CD4-positive, alpha-beta T cell treated with Interleukin-2 at 100 ng/mL for 4 hours (primary cell): ENCODE measurements around the gene KRT85.
"Not testable (repeated sequence)": the region's sequence is repeated elsewhere in the genome, so short reads cannot be mapped to it uniquely, and the experiment has no call there.

ENCODE experiments used
- DNase-seq: peaks from one replicate; pipeline ENCODE4 v3.0.0-alpha.2; 2020; ENCODE audit warnings: low spot score

KRT85 gene

DNA sequence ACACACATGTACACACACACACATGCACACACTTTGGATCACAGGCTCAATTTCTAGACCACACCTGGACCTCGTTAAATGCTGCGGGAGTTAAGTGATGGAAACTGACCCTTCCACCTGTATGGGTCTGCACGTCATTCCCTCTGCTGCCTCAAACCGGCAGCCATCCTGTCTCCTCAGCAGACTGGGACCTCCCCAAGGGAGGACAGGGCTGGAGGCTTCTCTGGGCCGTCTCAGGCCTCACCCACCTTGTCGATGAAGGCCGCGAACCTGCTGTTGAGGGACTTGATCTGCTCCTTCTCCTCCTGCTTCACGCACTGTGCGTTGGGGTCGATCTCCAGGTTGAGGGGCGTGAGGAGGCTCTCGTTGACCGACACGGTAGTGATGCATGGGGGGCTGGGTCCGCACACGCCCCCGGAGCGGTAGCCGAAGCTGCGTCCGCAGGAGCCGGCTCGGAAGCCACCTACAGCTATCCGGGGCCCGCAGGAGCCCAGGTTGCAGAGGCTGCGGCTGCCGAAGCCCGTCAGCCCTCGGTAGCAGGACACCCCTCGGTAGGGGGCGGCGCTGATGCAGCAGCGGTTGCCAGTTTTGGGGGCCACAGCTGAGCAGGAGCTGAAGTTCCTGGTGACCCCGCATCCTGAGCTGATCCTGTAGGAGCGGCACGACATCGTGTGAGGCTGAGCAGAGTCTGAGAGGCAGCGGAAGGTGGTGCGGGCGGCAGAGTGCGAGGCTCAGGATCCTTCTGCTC lies at the start of gene KRT85:
TSS of gene KRT85 (minus strand) at position 744 of the 748 bp plus-strand sequence. CDS start at position 668, 76 bp downstream.
- DNase-seq = no peak

DNA sequence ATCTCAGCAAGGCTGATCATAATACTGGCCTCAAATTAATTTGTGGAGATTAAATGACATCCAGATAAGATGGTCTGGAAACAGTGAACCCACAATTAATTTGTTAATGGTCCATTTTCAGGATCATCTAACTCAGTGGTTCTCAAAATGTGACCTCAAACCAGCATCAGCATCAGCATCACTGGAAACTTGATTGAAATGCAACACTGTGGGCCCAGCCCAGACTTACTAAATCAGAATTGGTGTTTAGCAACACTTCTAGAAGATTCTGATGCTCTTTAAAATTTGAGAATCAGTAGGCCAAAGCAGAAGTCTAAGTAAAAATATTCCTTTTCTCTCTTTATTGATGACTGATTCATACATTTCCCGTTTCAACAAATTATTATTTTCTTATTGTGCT lies 49.5 kb upstream of the KRT85 start:
- no peak for DNase-seq

DNA sequence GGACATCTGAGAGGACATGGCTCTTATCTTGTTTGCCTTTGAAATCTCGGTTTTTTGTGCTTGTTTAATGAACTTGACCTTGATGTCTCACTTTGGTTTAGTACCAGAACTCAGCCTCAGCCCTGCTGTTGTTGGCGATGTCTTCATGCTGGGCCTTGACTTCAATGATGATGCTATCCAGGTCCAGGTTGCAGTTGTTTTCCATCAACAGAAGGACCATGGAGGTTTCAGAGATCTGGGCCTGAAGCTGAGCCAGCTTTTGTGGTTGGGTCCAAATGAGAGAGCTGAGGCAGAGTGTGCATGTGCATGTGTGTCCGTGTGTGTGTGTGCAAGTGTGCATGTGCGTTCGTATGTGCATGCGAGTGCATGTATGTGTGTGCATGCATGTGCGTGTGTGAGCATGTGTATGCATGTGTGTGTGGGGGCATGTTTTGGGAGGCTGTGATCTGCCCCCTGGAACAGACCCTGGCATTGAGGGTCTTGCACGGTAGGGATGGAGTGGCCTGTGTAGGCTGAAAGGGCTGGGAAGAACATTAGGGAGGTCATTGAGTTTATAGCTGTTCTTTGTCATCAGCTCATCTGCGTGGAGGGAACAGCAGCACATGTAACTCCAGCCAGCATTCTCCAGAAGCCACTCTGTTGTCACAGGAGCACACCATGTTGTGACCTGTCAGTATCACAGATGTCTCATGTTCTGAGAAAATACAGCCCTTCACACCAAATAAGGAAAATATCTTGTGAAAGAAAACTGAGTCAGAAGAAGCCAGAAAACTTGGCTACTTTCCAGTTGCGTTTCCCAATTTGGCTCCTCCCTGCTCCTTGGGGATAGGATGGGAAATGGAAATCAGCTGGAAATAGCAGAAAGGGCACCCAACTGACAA lies 48.8 kb upstream of the KRT85 start:
- no peak for DNase-seq

DNA sequence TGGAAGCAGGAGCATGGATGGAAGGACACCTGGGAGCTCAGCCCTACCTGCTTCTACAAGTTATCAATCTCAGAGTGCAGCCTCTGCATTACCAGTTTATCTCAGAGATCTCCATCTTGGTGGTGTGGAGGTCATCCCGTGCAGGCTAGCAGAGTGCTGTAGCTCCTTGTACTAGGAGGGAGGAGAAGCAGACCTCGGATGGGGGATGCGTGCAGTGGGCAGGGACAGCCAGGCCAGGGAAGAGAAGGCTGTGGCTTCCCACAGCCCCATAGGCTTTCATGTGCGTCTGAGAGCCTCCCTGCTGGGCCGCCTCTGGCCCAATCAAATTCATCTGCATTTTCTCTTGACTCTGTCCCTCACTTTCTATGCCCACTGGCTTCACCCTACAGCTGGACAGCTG lies 47.7 kb upstream of the KRT85 start:
- no peak for DNase-seq

DNA sequence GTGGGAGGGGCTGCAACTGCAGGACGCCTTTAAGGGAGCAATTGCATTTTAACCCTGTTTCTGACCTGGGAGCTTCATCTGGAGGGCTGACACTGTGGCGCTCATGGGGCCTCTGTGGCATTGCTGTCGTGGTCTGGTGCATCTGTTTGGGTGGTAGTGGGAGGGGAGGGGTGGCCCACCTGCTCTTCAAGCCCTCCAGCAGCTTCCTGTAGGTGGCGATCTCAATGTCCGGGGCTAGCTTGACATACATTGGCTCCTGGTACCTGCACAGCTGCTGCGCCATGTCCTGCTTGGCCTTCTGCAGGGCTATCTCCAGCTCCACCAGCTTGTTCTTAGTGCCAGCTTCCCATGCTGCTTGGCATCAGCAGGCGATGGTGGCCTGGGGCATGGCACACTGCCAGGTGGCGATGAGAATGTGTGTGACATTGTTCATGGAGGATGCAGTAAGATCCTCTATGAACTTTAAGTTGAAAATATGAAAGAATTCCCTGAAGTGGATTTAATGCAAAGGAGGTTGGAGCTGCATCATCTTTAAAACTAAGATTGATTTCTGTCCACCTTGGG lies 46.6 kb upstream of the KRT85 start:
- no peak for DNase-seq

DNA sequence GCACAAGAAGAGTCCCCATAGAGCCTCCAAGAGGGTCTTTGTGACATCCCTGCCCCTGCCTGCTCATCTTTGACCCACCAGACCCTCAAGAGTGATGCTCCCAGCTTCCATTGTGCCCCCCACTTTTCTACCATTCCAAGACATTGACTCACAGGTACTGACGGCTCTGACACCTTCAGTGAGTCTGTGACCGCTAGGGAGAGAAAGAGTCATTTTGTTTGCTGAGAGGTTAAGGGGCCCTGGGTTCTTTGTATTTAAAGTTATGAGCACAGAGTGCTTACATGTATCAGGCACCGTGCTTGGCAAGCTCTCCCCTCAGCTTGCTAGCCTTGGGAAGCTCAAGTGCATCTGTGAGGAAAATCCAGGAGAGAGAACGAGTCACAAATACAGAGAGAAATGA lies 45.9 kb upstream of the KRT85 start:
- DNase-seq = no peak

DNA sequence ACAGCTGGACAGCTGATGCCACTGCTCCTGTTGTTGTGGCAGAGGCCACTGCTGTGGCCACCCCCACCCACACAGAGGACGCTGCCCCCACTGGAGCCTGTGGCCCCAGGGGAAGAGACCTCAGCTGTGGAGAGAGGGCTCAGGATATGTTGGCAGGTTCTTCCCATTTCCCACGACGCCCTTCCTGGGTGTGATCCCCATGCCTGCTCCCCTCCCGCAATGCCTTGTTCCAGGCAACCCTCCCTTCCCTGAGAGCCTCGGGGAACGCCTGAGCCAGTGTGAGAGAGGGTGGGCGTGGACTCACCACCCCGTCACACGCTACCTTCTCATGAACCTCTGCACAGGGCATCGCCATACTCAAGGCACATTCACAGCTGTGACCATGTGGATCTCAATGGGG lies 44.5 kb upstream of the KRT85 start:
- no peak for DNase-seq

DNA sequence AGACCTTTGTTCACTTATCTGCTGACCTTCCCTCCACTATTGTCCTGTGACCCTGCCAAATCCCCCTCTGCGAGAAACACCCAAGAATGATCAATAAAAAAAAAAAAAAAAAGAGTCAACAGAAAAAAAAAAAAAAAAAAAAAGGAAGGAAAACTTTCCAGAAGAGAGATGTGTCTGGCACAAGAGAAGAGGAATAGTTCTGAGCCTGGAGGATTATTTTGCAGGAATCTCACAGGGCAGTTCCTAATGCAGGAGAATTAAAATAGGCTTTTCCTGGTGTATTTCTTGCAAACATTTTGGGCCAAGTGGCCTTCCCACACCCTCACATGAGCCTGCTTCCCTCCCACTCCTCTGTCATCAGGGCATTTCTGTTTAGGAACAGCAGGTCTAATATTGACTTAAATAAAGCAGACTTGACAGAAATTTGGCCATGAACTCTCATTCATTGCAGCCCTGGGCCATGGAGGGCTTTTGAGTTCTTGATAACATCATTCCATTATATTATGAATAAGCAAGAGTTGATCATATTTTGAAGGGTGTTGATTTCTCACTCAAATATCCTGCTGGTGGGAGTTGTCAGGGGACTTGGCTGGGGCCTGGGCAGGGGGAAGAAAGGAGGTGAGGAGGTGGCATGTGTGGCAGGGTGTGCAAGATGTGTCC lies 43.4 kb upstream of the KRT85 start:
- not testable (repeated sequence) for DNase-seq

DNA sequence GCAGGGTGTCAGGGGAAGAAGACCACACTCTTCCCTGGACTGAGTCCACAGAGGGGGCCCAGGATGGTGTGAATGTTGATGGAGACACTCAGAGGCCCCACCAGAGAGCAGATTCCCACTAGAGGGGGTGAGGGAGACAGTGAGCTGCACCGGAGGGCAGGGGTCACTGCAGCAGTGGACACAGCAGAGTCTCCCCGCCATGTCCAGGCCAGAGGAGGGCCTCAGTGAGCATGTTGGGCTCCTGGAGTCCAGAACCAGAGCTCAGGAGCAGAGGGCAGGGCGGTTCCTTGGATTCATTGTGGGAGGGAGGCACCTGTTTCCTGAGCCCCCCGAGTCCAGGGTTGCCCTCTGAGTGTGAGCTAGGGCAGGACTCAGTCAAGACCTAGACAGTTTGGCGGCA lies 40.6 kb upstream of the KRT85 start:
- no peak for DNase-seq

DNA sequence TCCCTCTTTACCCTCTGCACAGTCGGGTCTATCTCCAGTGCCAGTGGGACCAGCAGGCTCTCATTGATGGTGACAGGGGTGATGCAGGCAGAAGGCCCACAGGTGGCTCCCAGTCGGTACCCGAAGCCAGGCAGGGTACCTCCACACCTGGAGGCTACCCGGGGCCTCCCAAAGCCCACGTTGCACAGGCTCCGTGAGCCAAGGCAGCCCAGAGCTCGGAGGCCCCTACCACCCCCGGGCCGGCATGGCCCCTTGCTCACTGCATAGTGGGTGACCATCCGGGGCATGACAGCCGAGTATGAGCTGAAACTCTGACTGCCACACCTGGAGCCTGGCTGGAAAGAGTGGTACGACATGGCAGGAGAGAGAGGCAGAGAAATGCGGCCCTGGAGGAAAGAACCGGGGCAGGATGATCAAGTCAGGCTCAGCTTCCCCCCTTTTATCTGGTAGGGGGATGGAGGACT lies 38.7 kb upstream of the KRT85 start, which contains the start of gene KRT82:
TSS of gene KRT82 (minus strand) at position 414 of the 464 bp plus-strand sequence. CDS start at position 356, 58 bp downstream.
- DNase-seq = no peak

DNA sequence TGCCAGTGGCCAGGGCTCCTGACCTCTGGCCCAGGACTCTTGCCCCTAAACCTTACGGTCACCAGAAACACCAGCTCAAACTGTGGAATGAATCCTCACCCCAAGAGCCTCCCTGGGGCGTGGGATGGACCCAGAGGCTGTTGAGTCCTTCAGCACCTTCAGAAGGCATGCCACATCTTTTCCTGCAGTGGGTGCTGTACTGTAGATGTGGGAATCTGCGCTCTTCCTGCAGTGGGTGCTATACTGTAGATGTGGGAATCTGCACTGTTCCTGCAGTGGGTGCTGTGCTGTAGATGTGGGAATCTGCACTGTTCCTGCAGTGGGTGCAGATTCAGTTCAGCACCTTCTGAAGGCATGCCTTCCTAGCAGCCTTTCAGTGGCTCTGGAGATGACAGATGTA lies 37.7 kb upstream of the KRT85 start:
- no peak for DNase-seq

DNA sequence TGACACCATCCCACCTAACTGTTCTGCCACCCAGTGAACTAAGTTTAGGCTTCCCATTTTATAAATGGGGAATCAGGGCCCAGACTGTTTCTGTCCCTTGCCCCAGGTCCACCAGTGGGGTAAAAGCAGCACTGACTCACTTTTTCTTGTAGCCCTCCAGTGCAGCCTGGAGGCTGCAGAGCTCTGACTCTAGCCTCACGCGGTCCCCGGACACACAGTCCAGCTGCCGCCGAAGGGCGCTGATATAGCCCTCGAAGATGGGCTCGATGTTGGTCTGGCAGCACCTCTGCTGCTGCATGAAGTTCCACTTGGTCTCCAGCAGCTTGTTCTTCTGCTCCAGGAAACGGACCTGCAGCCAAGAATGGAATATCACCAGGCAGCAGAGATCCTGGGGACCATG lies 36.3 kb upstream of the KRT85 start:
- DNase-seq = no peak

DNA sequence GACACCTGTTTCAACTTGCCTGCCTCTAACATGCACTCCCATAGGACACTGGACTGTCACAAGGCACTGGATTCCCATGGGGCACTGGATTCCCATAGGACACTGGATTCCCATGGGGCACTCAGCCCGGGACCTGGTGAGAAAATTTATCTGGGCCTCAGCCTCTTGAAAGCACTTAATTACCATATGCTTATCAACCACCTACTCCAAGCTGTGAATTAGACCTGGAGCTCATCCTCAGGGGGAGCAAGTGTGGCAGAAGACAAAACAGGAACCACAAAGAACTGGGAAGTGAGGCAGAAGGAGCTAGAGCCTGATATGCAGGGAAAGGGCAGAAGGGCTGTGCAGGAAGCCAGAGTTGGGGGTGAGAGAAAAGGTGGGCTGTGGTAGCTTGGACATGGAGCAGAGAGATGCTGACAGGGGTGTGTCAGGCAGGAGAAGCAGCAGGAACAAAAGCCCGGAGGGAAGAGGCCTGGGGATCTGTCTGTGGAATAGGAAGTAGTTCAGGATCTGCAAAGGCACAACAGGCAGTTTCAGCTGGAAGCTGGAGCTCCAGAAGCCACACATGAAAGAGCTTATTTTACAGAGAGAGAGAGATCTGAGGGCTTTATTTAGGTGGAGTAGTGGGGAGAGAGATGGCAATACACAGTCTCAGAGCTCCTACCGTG lies 35.7 kb upstream of the KRT85 start:
- DNase-seq = no peak

DNA sequence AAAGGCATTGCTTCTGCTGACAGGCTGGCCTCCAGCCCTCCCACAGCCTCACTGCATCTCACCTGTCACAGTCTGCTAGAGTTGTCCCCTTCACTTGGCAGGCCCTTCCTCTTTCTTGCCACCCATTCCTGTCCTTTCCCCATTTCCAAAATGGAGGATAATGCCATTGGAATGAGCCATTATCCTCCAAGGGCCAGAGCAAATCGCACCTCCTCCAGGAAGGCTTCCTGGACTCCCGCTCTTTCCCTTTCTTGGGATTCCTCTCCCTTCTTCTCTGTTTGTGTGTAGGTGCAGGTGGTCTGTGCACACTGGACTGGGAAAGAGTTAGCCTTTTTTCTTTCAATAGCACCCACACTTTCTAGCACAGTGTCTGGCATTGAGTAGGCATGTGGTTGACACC lies 35.1 kb upstream of the KRT85 start:
- no peak for DNase-seq

DNA sequence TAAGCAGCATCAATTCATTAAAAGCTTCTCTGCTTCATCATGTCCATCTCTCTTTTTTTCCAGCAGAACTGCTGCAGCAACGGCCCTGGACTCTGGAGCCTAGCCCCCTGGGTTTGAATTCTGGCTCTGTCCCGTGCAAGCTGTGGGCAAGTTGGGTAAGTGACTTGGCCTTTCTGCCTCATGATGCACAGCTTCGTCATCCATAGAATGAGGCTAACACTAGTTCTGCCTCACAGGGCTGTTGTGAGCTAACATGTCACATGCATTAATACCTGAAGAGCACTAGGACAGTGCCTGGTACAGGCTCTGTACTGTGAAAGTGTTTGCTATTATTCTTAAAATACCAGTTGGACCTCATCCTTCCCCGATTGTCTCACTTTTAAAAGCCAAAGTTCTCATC lies 34.6 kb upstream of the KRT85 start:
- no peak for DNase-seq

DNA sequence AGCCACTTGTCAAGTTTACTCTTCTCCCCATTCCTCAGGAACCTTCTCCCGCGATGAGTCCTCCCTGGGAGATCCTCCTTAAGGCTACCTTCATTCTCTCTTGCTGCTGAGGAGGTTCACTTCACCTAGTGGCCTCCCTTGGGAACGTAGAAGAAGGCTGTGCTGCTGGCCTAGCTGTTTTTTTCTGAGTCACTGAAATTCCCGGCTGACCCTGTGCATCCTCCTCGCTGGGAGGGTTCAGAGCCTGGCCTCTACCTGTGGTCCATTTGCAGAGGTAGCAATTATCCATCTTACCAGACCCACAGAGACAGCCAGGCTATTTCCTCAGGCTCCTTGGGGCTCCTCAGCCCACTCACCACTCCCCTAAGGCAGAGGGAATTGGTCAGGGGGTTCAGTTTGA lies 34.2 kb upstream of the KRT85 start:
- DNase-seq = no peak

DNA sequence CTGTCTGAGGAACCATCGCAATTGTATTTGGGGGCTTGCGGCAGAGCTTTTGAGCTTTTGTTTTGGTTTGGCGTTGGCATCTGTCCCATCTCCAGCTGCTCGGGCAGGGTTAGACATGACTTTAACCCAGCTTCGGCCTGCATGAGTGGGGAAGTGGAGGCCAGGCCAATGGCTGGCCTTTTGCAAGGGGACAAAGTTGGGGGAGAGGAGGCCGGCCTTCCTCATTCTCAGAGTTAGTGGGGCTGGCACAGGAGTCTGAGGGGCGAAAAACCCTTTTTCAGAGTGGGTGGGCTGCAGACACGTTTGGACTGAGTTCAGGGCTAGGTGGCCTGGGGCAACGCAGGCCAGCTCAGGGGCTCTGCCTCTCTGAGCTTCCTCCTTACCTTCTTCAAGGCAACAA lies 33.6 kb upstream of the KRT85 start:
- no peak for DNase-seq

DNA sequence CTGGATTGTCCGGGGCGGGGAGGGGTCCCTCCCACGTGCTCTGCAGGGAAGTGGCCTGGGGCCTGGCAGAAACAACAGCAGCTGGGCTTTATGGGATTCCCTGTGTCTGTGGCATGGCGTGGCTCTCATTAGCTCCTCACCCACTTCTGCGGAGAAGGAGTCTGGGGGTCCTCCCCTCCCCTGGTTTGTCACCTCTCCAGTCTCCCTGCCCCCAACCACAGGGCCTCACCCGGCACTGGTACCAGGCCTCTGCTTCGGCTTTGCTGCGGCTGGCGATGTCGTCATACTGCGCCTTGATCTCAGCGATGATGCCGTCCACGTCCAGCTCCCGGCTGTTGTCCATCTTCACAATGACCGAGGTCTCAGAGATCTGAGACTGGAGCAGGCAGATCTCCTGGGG lies 32.5 kb upstream of the KRT85 start:
- DNase-seq = no peak

DNA sequence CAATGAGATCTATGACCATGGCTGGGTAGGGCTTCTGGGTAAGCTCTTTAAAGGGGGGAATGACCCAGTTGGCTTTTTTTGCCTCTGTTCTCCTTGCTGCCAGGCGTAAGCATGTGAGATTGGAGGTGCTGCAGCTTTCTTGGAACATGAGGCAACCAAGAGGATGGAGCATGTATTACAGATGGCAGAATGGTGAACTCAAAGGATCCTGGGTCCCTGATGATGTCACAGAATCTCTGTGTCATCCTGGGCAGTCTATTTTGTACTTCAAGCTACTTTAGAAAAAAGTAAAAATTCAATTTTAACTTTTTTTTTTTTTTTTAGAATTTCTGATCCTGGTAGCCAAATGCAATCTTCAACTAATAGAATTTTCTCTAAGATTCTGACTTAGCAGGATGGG lies 30.9 kb upstream of the KRT85 start:
- no peak for DNase-seq

DNA sequence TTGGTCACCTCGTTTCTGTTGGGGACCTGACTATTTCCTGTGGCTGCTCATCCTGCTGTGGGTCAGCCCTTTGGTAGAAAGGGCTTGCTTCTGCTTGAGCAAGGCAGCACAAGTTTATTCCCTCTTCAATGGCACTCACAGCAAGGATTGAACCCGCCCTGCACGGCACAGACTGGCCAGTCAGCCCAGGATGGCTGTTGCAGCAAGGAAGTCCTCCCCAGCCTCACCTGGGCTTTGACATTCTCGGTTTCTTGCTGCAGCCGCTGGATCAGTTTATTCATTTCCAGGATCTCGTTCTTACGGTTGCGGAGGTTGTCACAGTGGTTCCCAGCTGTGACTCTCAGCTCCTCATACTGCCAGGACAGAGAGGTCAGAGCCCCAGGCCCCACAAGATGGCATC lies 29.4 kb upstream of the KRT85 start:
- no peak for DNase-seq

DNA sequence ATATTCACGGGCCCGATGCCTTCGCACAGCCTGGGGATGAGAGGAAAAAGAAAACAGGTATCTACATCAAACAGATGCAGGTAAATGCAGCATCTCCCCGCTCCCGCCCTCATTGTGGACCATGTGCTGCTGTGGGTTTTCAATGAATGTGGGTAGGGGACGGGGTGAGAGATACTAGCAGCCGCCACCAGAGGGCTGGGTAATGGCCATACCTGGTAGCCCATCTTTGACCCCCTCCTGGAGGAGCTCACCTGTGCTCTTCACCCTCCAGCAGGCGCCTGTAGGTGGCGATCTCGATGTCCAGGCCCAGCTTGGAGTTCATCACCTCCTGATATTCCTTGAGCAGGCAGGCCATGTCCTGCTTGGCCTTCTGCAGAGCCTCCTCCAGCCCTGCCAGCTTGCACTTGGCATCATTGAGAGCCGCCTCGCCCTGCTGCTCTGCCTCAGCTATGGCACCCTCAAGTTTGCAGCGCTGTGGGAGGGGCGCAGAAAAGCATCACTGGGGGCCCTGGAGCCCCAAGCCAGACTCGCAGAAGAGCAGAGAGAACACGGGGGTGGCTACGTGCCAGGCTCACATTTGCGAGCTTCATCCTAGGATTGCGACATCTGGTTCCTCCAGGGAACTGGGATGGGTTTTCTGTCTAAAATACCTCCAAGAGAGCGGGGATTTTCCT lies 28.6 kb upstream of the KRT85 start:
- no peak for DNase-seq
